HEK293 (cell line): ENCODE measurements around the gene HPSE.

Experiments
- CTCF ChIA-PET: fragments of 350-600 bp; formaldehyde crosslinking; extraction: SDS; loops from one replicate; lab custom pipeline; 2021; ENCODE audit warnings: antibody characterized with exemption; lab: Yijun Ruan, JAX
- POLR2A ChIA-PET: fragments of 300-600 bp; formaldehyde crosslinking; extraction: SDS; loops from one replicate; lab custom pipeline; 2020; ENCODE audit warnings: antibody characterized with exemption, inconsistent platforms; lab: Yijun Ruan, JAX
- H3K27ac ChIP-seq: fragments of 200-500 bp; sonication (Bioruptor generic); 2 replicates; pipeline ENCODE4 v1.5.1; 2014; ENCODE audit warnings: low read depth, low read length, control low read depth, inconsistent platforms; ENCODE audit errors: extremely low read depth
- H3K36me3 ChIP-seq, 2 experiments: fragments of 200-500 bp in 1 of 2; sonication (Bioruptor generic) in 1 of 2; 1 replicate in 1 of 2; 2 replicates in 1 of 2; pipeline ENCODE4 v1.5.1; 2014 to 2017; ENCODE audit warnings: inconsistent platforms in 2 of 2, low read length in 2 of 2; ENCODE audit not compliant: control insufficient read depth in 2 of 2, insufficient read depth in 1 of 2
- H3K4me1 ChIP-seq: fragments of 200-500 bp; sonication (Bioruptor generic); 2 replicates; pipeline ENCODE4 v1.5.1; 2014; ENCODE audit warnings: mild to moderate bottlenecking, low read length, inconsistent platforms; ENCODE audit not compliant: control insufficient read depth, insufficient read depth
- H3K4me3 ChIP-seq: 2 replicates; pipeline ENCODE4 v1.5.1; 2011; ENCODE audit warnings: low read depth, mild to moderate bottlenecking, control low read depth, low read length, moderate library complexity
- H3K9me3 ChIP-seq: fragments of 200-500 bp; sonication (Bioruptor generic); 2 replicates; pipeline ENCODE4 v1.5.1; 2014; ENCODE audit warnings: low read depth, low read length, inconsistent platforms; ENCODE audit not compliant: control insufficient read depth, insufficient read depth
- GLIS1 ChIP-seq: fragments of 450-650 bp; formaldehyde crosslinking; IDR thresholded peaks from 2 replicates; pipeline ENCODE4 v1.5.1; 2016; ENCODE audit warnings: missing biosample characterization, missing genetic modification characterization
- IKZF3 ChIP-seq: fragments of 450-650 bp; IDR thresholded peaks from 2 replicates; pipeline ENCODE4 v1.5.0; 2018; ENCODE audit warnings: missing biosample characterization, mild to moderate bottlenecking, missing genetic modification characterization, moderate library complexity
- KLF8 ChIP-seq: fragments of 450-650 bp; formaldehyde crosslinking; IDR thresholded peaks from 2 replicates; pipeline ENCODE4 v1.5.1; 2016; ENCODE audit warnings: missing biosample characterization, missing genetic modification characterization
- MZF1 ChIP-seq: fragments of 450-650 bp; formaldehyde crosslinking; IDR thresholded peaks from 2 replicates; pipeline ENCODE4 v1.5.1; 2017; ENCODE audit warnings: missing biosample characterization, missing genetic modification characterization, borderline replicate concordance
- PATZ1 ChIP-seq: fragments of 450-650 bp; formaldehyde crosslinking; IDR thresholded peaks from 2 replicates; pipeline ENCODE4 v1.5.1; 2016; ENCODE audit warnings: missing biosample characterization, missing genetic modification characterization
- PRDM6 ChIP-seq: fragments of 450-650 bp; formaldehyde crosslinking; IDR thresholded peaks from 2 replicates; pipeline ENCODE4 v1.5.1; 2017; ENCODE audit warnings: missing biosample characterization, missing genetic modification characterization
- TCF7L2 ChIP-seq: IDR thresholded peaks from 2 replicates; pipeline ENCODE4 v1.6.1; 2011; ENCODE audit warnings: low read depth, mild to moderate bottlenecking, inconsistent platforms, low read length, moderate library complexity, borderline replicate concordance
- ZBTB17 ChIP-seq: fragments of 450-650 bp; formaldehyde crosslinking; IDR thresholded peaks from 2 replicates; pipeline ENCODE4 v1.5.1; 2016; ENCODE audit warnings: missing biosample characterization, missing genetic modification characterization
- ZBTB20 ChIP-seq: fragments of 450-650 bp; formaldehyde crosslinking; IDR thresholded peaks from 2 replicates; pipeline ENCODE4 v1.5.1; 2016; ENCODE audit warnings: missing biosample characterization, missing genetic modification characterization
- ZEB2 ChIP-seq: fragments of 450-650 bp; formaldehyde crosslinking; IDR thresholded peaks from 2 replicates; pipeline ENCODE4 v1.5.1; 2016; ENCODE audit warnings: missing biosample characterization, missing genetic modification characterization
- ZFHX2 ChIP-seq: fragments of 450-650 bp; formaldehyde crosslinking; conservative IDR thresholded peaks from 2 replicates; pipeline ENCODE4 v1.5.1; 2016; ENCODE audit warnings: missing biosample characterization, missing genetic modification characterization
- ZNF155 ChIP-seq: fragments of 450-650 bp; formaldehyde crosslinking; IDR thresholded peaks from 2 replicates; pipeline ENCODE4 v1.5.1; 2016; ENCODE audit warnings: missing biosample characterization, missing genetic modification characterization
- ZNF169 ChIP-seq: fragments of 450-650 bp; formaldehyde crosslinking; IDR thresholded peaks from 2 replicates; pipeline ENCODE4 v1.5.1; 2016; ENCODE audit warnings: missing biosample characterization, missing genetic modification characterization
- ZNF175 ChIP-seq: fragments of 450-650 bp; formaldehyde crosslinking; IDR thresholded peaks from 2 replicates; pipeline ENCODE4 v1.5.1; 2016; ENCODE audit warnings: missing biosample characterization, missing genetic modification characterization
- ZNF280D ChIP-seq: fragments of 450-650 bp; formaldehyde crosslinking; IDR thresholded peaks from 2 replicates; pipeline ENCODE4 v1.5.1; 2016; ENCODE audit warnings: missing biosample characterization, missing genetic modification characterization
- ZNF335 ChIP-seq: fragments of 450-650 bp; formaldehyde crosslinking; conservative IDR thresholded peaks from 2 replicates; pipeline ENCODE4 v1.5.1; 2016; ENCODE audit warnings: missing biosample characterization, missing genetic modification characterization
- ZNF350 ChIP-seq: fragments of 450-650 bp; formaldehyde crosslinking; IDR thresholded peaks from 2 replicates; pipeline ENCODE4 v1.5.0; 2017; ENCODE audit warnings: missing biosample characterization, mild to moderate bottlenecking, missing genetic modification characterization
- ZNF394 ChIP-seq: fragments of 450-650 bp; formaldehyde crosslinking; IDR thresholded peaks from 2 replicates; pipeline ENCODE4 v1.5.1; 2016; ENCODE audit warnings: missing biosample characterization, missing genetic modification characterization, mild to moderate bottlenecking, moderate library complexity, borderline replicate concordance
- ZNF404 ChIP-seq: fragments of 450-650 bp; formaldehyde crosslinking; IDR thresholded peaks from 2 replicates; pipeline ENCODE4 v1.5.1; 2017; ENCODE audit warnings: missing biosample characterization, missing genetic modification characterization
- ZNF433 ChIP-seq: fragments of 450-650 bp; formaldehyde crosslinking; IDR thresholded peaks from 2 replicates; pipeline ENCODE4 v1.5.1; 2016; ENCODE audit warnings: missing biosample characterization, missing genetic modification characterization, low read depth
- ZNF488 ChIP-seq: fragments of 450-650 bp; formaldehyde crosslinking; IDR thresholded peaks from 2 replicates; pipeline ENCODE4 v1.5.1; 2016; ENCODE audit warnings: missing biosample characterization, missing genetic modification characterization
- ZNF501 ChIP-seq: fragments of 450-650 bp; formaldehyde crosslinking; IDR thresholded peaks from 2 replicates; pipeline ENCODE4 v1.5.1; 2016; ENCODE audit warnings: missing biosample characterization, missing genetic modification characterization
- ZNF544 ChIP-seq: fragments of 450-650 bp; formaldehyde crosslinking; IDR thresholded peaks from 2 replicates; pipeline ENCODE4 v1.5.0; 2017; ENCODE audit warnings: missing biosample characterization, missing genetic modification characterization
- ZNF548 ChIP-seq: fragments of 450-650 bp; formaldehyde crosslinking; IDR thresholded peaks from 2 replicates; pipeline ENCODE4 v1.5.1; 2016; ENCODE audit warnings: missing biosample characterization, missing genetic modification characterization
- ZNF561 ChIP-seq: fragments of 450-650 bp; IDR thresholded peaks from 2 replicates; pipeline ENCODE4 v1.5.1; 2018; ENCODE audit warnings: missing biosample characterization, missing genetic modification characterization, borderline replicate concordance
- ZNF610 ChIP-seq: fragments of 450-650 bp; formaldehyde crosslinking; IDR thresholded peaks from 2 replicates; pipeline ENCODE4 v1.5.1; 2016; ENCODE audit warnings: missing biosample characterization, missing genetic modification characterization, borderline replicate concordance
- ZNF624 ChIP-seq: fragments of 450-650 bp; formaldehyde crosslinking; IDR thresholded peaks from 2 replicates; pipeline ENCODE4 v1.5.1; 2017; ENCODE audit warnings: missing biosample characterization, missing genetic modification characterization
- ZNF629 ChIP-seq: fragments of 450-650 bp; formaldehyde crosslinking; IDR thresholded peaks from 2 replicates; pipeline ENCODE4 v1.5.1; 2017; ENCODE audit warnings: missing biosample characterization, missing genetic modification characterization
- ZNF645 ChIP-seq: fragments of 450-650 bp; formaldehyde crosslinking; IDR thresholded peaks from 2 replicates; pipeline ENCODE4; 2016; ENCODE audit warnings: missing biosample characterization, missing genetic modification characterization
- ZNF768 ChIP-seq: fragments of 450-650 bp; formaldehyde crosslinking; IDR thresholded peaks from 2 replicates; pipeline ENCODE4 v1.5.1; 2018; ENCODE audit warnings: missing biosample characterization, mild to moderate bottlenecking, missing genetic modification characterization

Gene HPSE

GRCh38 chr4:83267121-83267829 is 67.4 kb downstream of the HPSE start (continued):
- no peak for TF ChIP-seq ZNF561
- TF ChIP-seq ZNF548 = no peak
- TF ChIP-seq ZNF350 (tag by site-specific recombination) = no peak
- TF ChIP-seq ZNF169 (tag by site-specific recombination) = no peak
- no peak for TF ChIP-seq TCF7L2
- TF ChIP-seq ZNF624 = no peak
- TF ChIP-seq IKZF3 (tag by site-specific recombination) = no peak
- TF ChIP-seq ZNF544 = no peak
- TF ChIP-seq ZNF629 (tag by site-specific recombination) = peak; percentile 29; the same call in 1 of the 2 replicates
- peak; percentile 86; the same call in 1 of the 2 replicates for TF ChIP-seq PRDM6 (tag by site-specific recombination)
- peak; percentile 35; the same call in 1 of the 2 replicates for TF ChIP-seq GLIS1 (tag by site-specific recombination)
- TF ChIP-seq KLF8 = 0 out of 2 replicates have a peak, but pooled peaks have one; percentile 27
- no peak for TF ChIP-seq ZBTB17 (tag by site-specific recombination)
- TF ChIP-seq ZEB2 (tag by site-specific recombination) = peak; percentile 72; the same call in 1 of the 2 replicates
- no peak for TF ChIP-seq ZNF175 (tag by site-specific recombination)
- no peak for TF ChIP-seq ZNF280D (tag by site-specific recombination)
- TF ChIP-seq ZNF335 = no peak
- TF ChIP-seq ZNF768 (tag by site-specific recombination) = no peak
- TF ChIP-seq PATZ1 (tag by site-specific recombination) = no peak
- TF ChIP-seq ZNF488 (tag by site-specific recombination) = no peak
- TF ChIP-seq, all 188 proteins: peak for 8

- CTCF ChIA-PET = interaction anchor here (0.5 to 1.4 kb wide), 2 partner anchors 151 to 192 kb away, joined by 3 to 4 read pairs; no protein-coding TSS in a partner anchor
- H3K27ac ChIP-seq = no peak overlapping the region
- POLR2A ChIA-PET = no interaction called here
- TF ChIP-seq ZNF394 (tag by site-specific recombination) (no peak), ZNF404 (no peak), ZNF629 (tag by site-specific recombination) (no peak), ZNF645 (tag by site-specific recombination) (no peak), ZNF501 (tag by site-specific recombination) (no peak), ZFHX2 (tag by site-specific recombination) (no peak), ZNF433 (tag by site-specific recombination) (no peak), ZNF169 (tag by site-specific recombination) (no peak), ZBTB20 (tag by site-specific recombination) (no peak), MZF1 (no peak), ZNF610 (tag by site-specific recombination) (no peak), ZNF155 (tag by site-specific recombination) (no peak)
Measured at GRCh38 chr4:83266689-83267088, 68.0 kb downstream of the HPSE start.

More at GRCh38 chr4:83266689-83267088, 68.0 kb downstream of the HPSE start:
- H3K36me3 ChIP-seq = peaks cover 11 to 62% of the 10 kb centered on the region in 2 experiments; a peak in 2 of 3 replicates
- H3K4me3 ChIP-seq = no peak overlapping the region
- H3K9me3 ChIP-seq = no peaks in the 10 kb centered on the region
- 0 out of 2 replicates have a peak, but pooled peaks cover 2% of the 10 kb centered on the region for H3K4me1 ChIP-seq
